Measurements from ENCODE around the gene LIPC. TPM values are rescaled to one million over a fixed set of nuclear protein-coding genes. Genes with fewer than 3 reads are reported as not detected.

The LIPC gene
- polyA plus RNA-seq, 3 donors, result 0.37 TPM; not detected in 2

DNA sequence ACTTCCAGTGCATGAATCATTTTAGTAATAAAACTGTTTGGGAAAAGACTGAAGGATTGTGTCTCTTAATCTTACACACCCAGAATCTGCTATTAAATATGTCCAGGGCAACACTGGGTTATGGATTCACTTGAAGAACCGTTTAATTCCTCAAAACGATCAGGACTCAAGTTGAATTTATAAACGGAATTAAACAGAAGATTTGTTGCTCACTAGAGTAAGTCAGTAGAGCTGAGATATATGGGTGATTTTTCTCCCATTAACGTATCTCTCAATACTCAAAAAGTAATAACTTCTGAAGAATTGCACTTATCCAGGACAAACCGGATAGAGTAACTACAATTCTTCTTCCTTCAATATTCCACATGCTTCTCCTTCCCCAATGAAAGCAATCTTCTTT, 41.1 kb upstream of the LIPC start:
- H3K9me3 Mint-ChIP-seq, result peaks cover 0 to 2% (median 0%) of the 10 kb centered on the region in 7 donors
- WGBS (ENCODE audit: insufficient coverage), result no CpG with 5 or more reads among the region's 5 CpGs
- H3K9ac ChIP-seq (ENCODE audit: insufficient read depth, low read length, poor library complexity, severe bottlenecking), result no peak overlapping the region
- no peaks in the 10 kb centered on the region for H3K36me3 ChIP-seq (replicated peaks in 1 of 2; ENCODE audit: control insufficient read depth in 1 of 2, insufficient read depth in 2 of 2, low read length in 2 of 2)
- no peak overlapping the region for H2AFZ ChIP-seq (ENCODE audit: insufficient read depth, low read depth, low read length, poor library complexity, severe bottlenecking)
- intact Hi-C loops (cut with micrococcal nuclease), result no loop called here
- no peak overlapping the region for H3K27ac Mint-ChIP-seq
- no peaks in the 10 kb centered on the region for H3K27me3 ChIP-seq (ENCODE audit: control insufficient read depth in 2 of 2, insufficient read depth in 2 of 2, low read length in 2 of 2)
- H3K79me2 ChIP-seq (ENCODE audit: insufficient read depth, low read length), result no peaks in the 10 kb centered on the region
- TF ChIP-seq CTCF (IDR thresholded peaks at IDR 0.05), result no peak
- no peak overlapping the region for H3K4me3 Mint-ChIP-seq
- H3K27ac ChIP-seq (ENCODE audit: low read depth in 1 of 2, low read length in 2 of 2), result no peak overlapping the region
- no peak for DNase-seq
- no peaks in the 10 kb centered on the region for H3K9me3 ChIP-seq (replicated peaks in 1 of 2; ENCODE audit: control insufficient read depth in 1 of 2, insufficient read depth in 1 of 2, low read length in 2 of 2)
- H4K20me1 ChIP-seq (ENCODE audit: insufficient read depth, low read length), result no peaks in the 10 kb centered on the region
- H3K4me1 Mint-ChIP-seq, result no peaks in the 10 kb centered on the region
- H3K36me3 Mint-ChIP-seq, result no peaks in the 10 kb centered on the region
- H3K4me3 ChIP-seq (replicated peaks in 1 of 3; ENCODE audit: low read depth in 2 of 3, low read length in 3 of 3), result no peak overlapping the region
- H3K4me1 ChIP-seq (ENCODE audit: control insufficient read depth in 1 of 2, insufficient read depth in 2 of 2, low read length in 2 of 2), result no peaks in the 10 kb centered on the region
- no peaks in the 10 kb centered on the region for H3K27me3 Mint-ChIP-seq (ENCODE audit: low read depth in 3 of 3)
- no peak overlapping the region for H3K4me2 ChIP-seq (replicated peaks; ENCODE audit: extremely low read depth, low read length, poor library complexity, severe bottlenecking)

GRCh38 chr15:58391088-58391487, 40.7 kb upstream of the LIPC start:
- no peak overlapping the region for H3K4me2 ChIP-seq (replicated peaks; ENCODE audit: extremely low read depth, low read length, poor library complexity, severe bottlenecking)
- peaks cover 0 to 2% (median 0%) of the 10 kb centered on the region in 7 donors for H3K9me3 Mint-ChIP-seq
- H3K4me1 ChIP-seq (ENCODE audit: control insufficient read depth in 1 of 2, insufficient read depth in 2 of 2, low read length in 2 of 2), result no peaks in the 10 kb centered on the region
- H3K9ac ChIP-seq (ENCODE audit: insufficient read depth, low read length, poor library complexity, severe bottlenecking), result no peak overlapping the region
- no peaks in the 10 kb centered on the region for H3K79me2 ChIP-seq (ENCODE audit: insufficient read depth, low read length)
- no peak overlapping the region for H2AFZ ChIP-seq (ENCODE audit: insufficient read depth, low read depth, low read length, poor library complexity, severe bottlenecking)
- no peak overlapping the region for H3K27ac ChIP-seq (ENCODE audit: low read depth in 1 of 2, low read length in 2 of 2)
- no peaks in the 10 kb centered on the region for H4K20me1 ChIP-seq (ENCODE audit: insufficient read depth, low read length)
- no peak overlapping the region for H3K27ac Mint-ChIP-seq
- H3K4me1 Mint-ChIP-seq, result no peaks in the 10 kb centered on the region
- intact Hi-C loops (cut with micrococcal nuclease), result no loop called here
- WGBS (ENCODE audit: insufficient coverage), result 93% methylated on average over 3 of the region's 6 CpGs
- no peaks in the 10 kb centered on the region for H3K27me3 Mint-ChIP-seq (ENCODE audit: low read depth in 3 of 3)
- H3K9me3 ChIP-seq (replicated peaks in 1 of 2; ENCODE audit: control insufficient read depth in 1 of 2, insufficient read depth in 1 of 2, low read length in 2 of 2), result no peaks in the 10 kb centered on the region
- H3K36me3 Mint-ChIP-seq, result no peaks in the 10 kb centered on the region
- no peak overlapping the region for H3K4me3 ChIP-seq (replicated peaks in 1 of 3; ENCODE audit: low read depth in 2 of 3, low read length in 3 of 3)
- DNase-seq, result no peak
- H3K4me3 Mint-ChIP-seq, result no peak overlapping the region
- no peaks in the 10 kb centered on the region for H3K27me3 ChIP-seq (ENCODE audit: control insufficient read depth in 2 of 2, insufficient read depth in 2 of 2, low read length in 2 of 2)
- no peaks in the 10 kb centered on the region for H3K36me3 ChIP-seq (replicated peaks in 1 of 2; ENCODE audit: control insufficient read depth in 1 of 2, insufficient read depth in 2 of 2, low read length in 2 of 2)
- TF ChIP-seq CTCF (IDR thresholded peaks at IDR 0.05), result no peak

All from CD14-positive monocyte (primary cell).